SK-N-SH (cell line): ENCODE measurements around the gene C3orf20. TPM values are rescaled to one million over a fixed set of nuclear protein-coding genes. Genes with fewer than 3 reads are reported as not detected.
A peak's percentile ranks its signal among the peaks of the same experiment; 100 is the strongest.

Experiments used
- CTCF ChIA-PET: fragments of 300-600, 350-600 bp; formaldehyde crosslinking; extraction: SDS; loops from one replicate; lab custom pipeline; 2021; lab: Yijun Ruan, JAX
- POLR2A ChIA-PET: fragments of 350-600 bp; sonication (Branson Sonifier 250); formaldehyde crosslinking; extraction: SDS; loops from one replicate; lab custom pipeline; 2020; ENCODE audit warnings: antibody characterized with exemption, inconsistent platforms; lab: Yijun Ruan, JAX
- DNase-seq: peaks from one replicate; pipeline ENCODE4 v3.0.0; 2012
- H2AFZ ChIP-seq: fragments of 200-600 bp; sonication (generic); 2 replicates; pipeline ENCODE4 v1.8.1; 2016; ENCODE audit warnings: antibody characterized with exemption, mild to moderate bottlenecking, low read depth
- H3F3A ChIP-seq: fragments of 200-600 bp; sonication (generic); replicated peaks from 2 replicates; pipeline ENCODE3; 2016; ENCODE audit warnings: antibody characterized with exemption, mild to moderate bottlenecking; ENCODE audit not compliant: insufficient read depth
- H3K27ac ChIP-seq, 2 experiments: fragments of 200-500 bp in 1 of 2; fragments of 200-600 bp in 1 of 2; sonication (Bioruptor generic) in 1 of 2; sonication (generic), shearing (Covaris generic) in 1 of 2; 2 replicates each; pipeline versions ENCODE4 v1.5.1 to v1.6.1; 2014 to 2016; ENCODE audit warnings: low read depth in 2 of 2, inconsistent platforms in 1 of 2, low read length in 1 of 2, mild to moderate bottlenecking in 1 of 2, mixed read lengths in 1 of 2
- H3K27me3 ChIP-seq: fragments of 200-600 bp; sonication (generic), shearing (Covaris generic); 2 replicates; pipeline ENCODE4 v1.6.1; 2016; ENCODE audit warnings: mixed run types; ENCODE audit not compliant: insufficient read depth
- H3K36me3 ChIP-seq, 2 experiments: fragments of 200-500 bp in 1 of 2; fragments of 200-600 bp in 1 of 2; sonication (Bioruptor generic) in 1 of 2; sonication (generic) in 1 of 2; replicated peaks in 1 of 2; 2 replicates each; pipeline versions ENCODE3 to v1.5.1; 2014 to 2016; ENCODE audit warnings: low read length in 1 of 2, mild to moderate bottlenecking in 1 of 2; ENCODE audit not compliant: insufficient read depth in 2 of 2, control insufficient read depth in 1 of 2
- H3K4me1 ChIP-seq, 2 experiments: fragments of 200-500 bp in 1 of 2; fragments of 200-600 bp in 1 of 2; sonication (Bioruptor generic) in 1 of 2; sonication (generic), shearing (Covaris generic) in 1 of 2; 2 replicates each; pipeline versions ENCODE4 v1.5.1 to v1.6.1; 2014 to 2016; ENCODE audit warnings: low read depth in 1 of 2, low read length in 1 of 2, mixed run types in 1 of 2; ENCODE audit not compliant: insufficient read depth in 2 of 2, control insufficient read depth in 1 of 2
- H3K4me2 ChIP-seq: fragments of 200-600 bp; sonication (generic), shearing (Covaris generic); 2 replicates; pipeline ENCODE4 v1.6.1; 2017; ENCODE audit warnings: mixed run types
- H3K4me3 ChIP-seq, 2 experiments: fragments of 200-500 bp in 1 of 2; fragments of 200-600 bp in 1 of 2; sonication (Bioruptor generic) in 1 of 2; sonication (generic), shearing (Covaris generic) in 1 of 2; 2 replicates each; pipeline versions ENCODE4 v1.5.1 to v1.8.1; 2014 to 2016; ENCODE audit warnings: low read depth in 2 of 2, inconsistent platforms in 1 of 2, low read length in 1 of 2, mild to moderate bottlenecking in 1 of 2, mixed read lengths in 1 of 2, moderate library complexity in 1 of 2
- H3K79me2 ChIP-seq: fragments of 200-600 bp; sonication (generic); 2 replicates; pipeline ENCODE4 v1.8.1; 2017; ENCODE audit warnings: mild to moderate bottlenecking; ENCODE audit not compliant: insufficient read depth
- H3K9ac ChIP-seq: fragments of 200-600 bp; sonication (generic); 2 replicates; pipeline ENCODE4 v1.6.1; 2017; ENCODE audit warnings: mixed run types
- H3K9me2 ChIP-seq: fragments of 200-600 bp; sonication (generic); 2 replicates; pipeline ENCODE4 v1.6.1; 2017; ENCODE audit warnings: mixed run types
- H3K9me3 ChIP-seq: fragments of 200-600 bp; sonication (generic); 2 replicates; pipeline ENCODE4 v1.6.1; 2017; ENCODE audit warnings: mixed run types, mild to moderate bottlenecking, moderate library complexity
- H4K20me1 ChIP-seq: fragments of 200-600 bp; sonication (generic); 2 replicates; pipeline ENCODE4 v1.6.1; 2017; ENCODE audit warnings: mild to moderate bottlenecking, mixed run types; ENCODE audit not compliant: insufficient read depth
- CHD2 ChIP-seq: fragments of 150-350 bp; IDR thresholded peaks from 2 replicates; pipeline ENCODE4 v1.6.1; 2018; ENCODE audit warnings: low read length; ENCODE audit not compliant: partially characterized antibody
- ELF1 ChIP-seq: IDR thresholded peaks from 2 replicates; pipeline ENCODE4 v1.4.0; 2012
- EP300 ChIP-seq, 2 experiments: IDR thresholded peaks; 2 replicates each; pipeline versions ENCODE4 v1.4.0 to v1.6.1; 2012; ENCODE audit warnings: borderline replicate concordance in 1 of 2, low read depth in 1 of 2, low read length in 1 of 2
- FOXM1 ChIP-seq: IDR thresholded peaks from 2 replicates; pipeline ENCODE4 v1.4.0; 2012; ENCODE audit warnings: low read depth, mild to moderate bottlenecking
- GABPA ChIP-seq: IDR thresholded peaks from 2 replicates; pipeline ENCODE4 v1.4.0; 2012; ENCODE audit warnings: low read depth, mild to moderate bottlenecking
- JUND ChIP-seq: IDR thresholded peaks from 2 replicates; pipeline ENCODE4 v1.4.0; 2012
- MAX ChIP-seq: IDR thresholded peaks from 2 replicates; pipeline ENCODE4 v1.4.0; 2012; ENCODE audit warnings: low read depth
- RAD21 ChIP-seq: IDR thresholded peaks from 2 replicates; pipeline ENCODE4 v1.6.1; 2012; ENCODE audit warnings: mild to moderate bottlenecking, low read length
- RFX5 ChIP-seq: IDR thresholded peaks from 2 replicates; pipeline ENCODE4 v1.6.1; 2012; ENCODE audit warnings: mild to moderate bottlenecking, improper control_type of control experiment, low read length
- RXRA ChIP-seq: IDR thresholded peaks from 2 replicates; pipeline ENCODE4 v1.4.0; 2012; ENCODE audit warnings: low read depth, mild to moderate bottlenecking, borderline replicate concordance
- SIN3A ChIP-seq: IDR thresholded peaks from 2 replicates; pipeline ENCODE4 v1.6.1; 2012; ENCODE audit warnings: low read depth, mild to moderate bottlenecking, low read length, moderate library complexity, borderline replicate concordance
- SMC3 ChIP-seq: IDR thresholded peaks from 2 replicates; pipeline ENCODE4 v1.6.1; 2012; ENCODE audit warnings: low read depth, low read length, improper control_type of control experiment
- TCF12 ChIP-seq: IDR thresholded peaks from 2 replicates; pipeline ENCODE4 v1.4.0; 2012
- TEAD4 ChIP-seq: IDR thresholded peaks from 2 replicates; pipeline ENCODE4 v1.4.0; 2012; ENCODE audit warnings: mild to moderate bottlenecking, borderline replicate concordance; ENCODE audit not compliant: insufficient read depth
- ZBTB33 ChIP-seq: IDR thresholded peaks from 2 replicates; pipeline ENCODE4 v1.4.0; 2012; ENCODE audit warnings: low read depth, borderline replicate concordance
- WGBS: methylation state at CpG from one replicate; pipeline ENCODE4 v1.1.6; 2017; ENCODE audit warnings: low lambda C conversion rate; 5-methylcytosine and 5-hydroxymethylcytosine counted together
- polyA plus RNA-seq, 3 experiments: library from polyadenylated mRNA; depleted of rRNA; stranded (reverse); fragments of >200 nt; gene quantifications; 2 replicates each; pipeline ENCODE4 v1.2.3, GENCODE V29; 2012
- TF ChIP-seq, protein P1 (sequence below): fragments of 150-350 bp; IDR thresholded peaks from 2 replicates; pipeline ENCODE4 v1.6.1; 2017; ENCODE audit warnings: antibody characterized with exemption, low read length, low read depth, borderline replicate concordance
- TF ChIP-seq, protein P2 (sequence below): IDR thresholded peaks from 2 replicates; pipeline ENCODE4 v1.4.0; 2012; ENCODE audit warnings: low read depth, borderline replicate concordance
- TF ChIP-seq, protein P3 (sequence below): IDR thresholded peaks from 2 replicates; pipeline ENCODE4 v1.6.1; 2012; ENCODE audit warnings: mild to moderate bottlenecking, low read depth, low read length, moderate library complexity

C3orf20 gene
- polyA plus RNA-seq, 1 of the 3 experiments (the other 2 are of a cell fraction) = not detected

DNA sequence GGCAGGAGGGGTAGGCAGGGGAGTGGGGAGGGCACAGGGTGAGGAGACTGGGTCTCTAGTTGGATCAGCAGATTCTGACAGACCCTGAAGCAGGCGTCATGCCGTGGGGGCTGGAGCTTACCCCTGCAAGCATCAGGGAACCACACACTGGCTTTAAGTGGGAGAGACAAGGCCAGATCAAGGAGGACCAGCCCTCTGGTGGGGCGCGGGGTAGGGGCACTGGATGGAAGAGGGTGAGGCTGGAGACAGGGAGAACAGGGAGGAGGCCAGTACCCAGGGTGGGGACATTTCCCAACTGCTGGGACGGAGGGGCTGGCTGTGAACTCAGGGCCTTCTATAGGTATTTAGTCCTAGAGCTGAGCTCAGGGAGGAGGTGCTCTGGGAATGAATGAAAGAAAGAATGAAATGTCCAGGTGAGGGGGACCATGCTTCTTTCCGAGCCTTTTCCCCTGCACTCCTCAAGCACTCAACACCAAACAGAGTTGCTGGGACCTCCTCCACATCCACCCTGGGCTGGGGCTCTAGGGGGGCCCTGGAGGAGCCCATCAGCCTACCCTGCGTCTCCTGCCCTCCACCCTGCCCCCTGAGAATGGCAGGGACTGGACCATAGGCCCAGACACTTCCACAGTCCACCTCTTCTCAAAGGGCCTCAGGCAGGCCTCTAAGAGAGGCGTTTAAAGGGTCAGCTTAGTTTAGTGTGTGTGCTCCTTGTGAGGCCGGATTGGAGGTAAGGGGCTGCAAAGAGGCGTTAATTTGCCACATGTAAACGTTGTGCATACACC lies 94.8 kb downstream of the C3orf20 start:
- ChIA-PET CTCF (interaction anchor here (0.8 to 3.9 kb wide), 3 partner anchors 11 to 151 kb away, joined by 4 to 19 read pairs (median 6); no protein-coding TSS in a partner anchor), POLR2A (no interaction called here)
- no peaks in the 10 kb centered on the region for H3K36me3 ChIP-seq
- H3K9me2 ChIP-seq = no peaks in the 10 kb centered on the region
- no peaks in the 10 kb centered on the region for H4K20me1 ChIP-seq
- H3K4me1 ChIP-seq = peaks cover 0 to 6% of the 10 kb centered on the region in 2 experiments; a peak in 1 of 4 replicates
- 45% methylated on average over 11 of the region's 11 CpGs for WGBS
- H3K4me2 ChIP-seq = no peak overlapping the region
- H3F3A ChIP-seq = no peaks in the 10 kb centered on the region
- H3K27ac ChIP-seq = no peak overlapping the region
- no peak for TF ChIP-seq RFX5
- TF ChIP-seq RXRA = no peak
- no peak for TF ChIP-seq SMC3
- no peak for TF ChIP-seq TCF12
- TF ChIP-seq, protein P1, sequence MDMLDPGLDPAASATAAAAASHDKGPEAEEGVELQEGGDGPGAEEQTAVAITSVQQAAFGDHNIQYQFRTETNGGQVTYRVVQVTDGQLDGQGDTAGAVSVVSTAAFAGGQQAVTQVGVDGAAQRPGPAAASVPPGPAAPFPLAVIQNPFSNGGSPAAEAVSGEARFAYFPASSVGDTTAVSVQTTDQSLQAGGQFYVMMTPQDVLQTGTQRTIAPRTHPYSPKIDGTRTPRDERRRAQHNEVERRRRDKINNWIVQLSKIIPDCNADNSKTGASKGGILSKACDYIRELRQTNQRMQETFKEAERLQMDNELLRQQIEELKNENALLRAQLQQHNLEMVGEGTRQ = no peak
- TF ChIP-seq CHD2 = no peak
- no peak for TF ChIP-seq MAX
- no peak for TF ChIP-seq JUND
- TF ChIP-seq TEAD4 = no peak
- no peak for TF ChIP-seq GABPA
- TF ChIP-seq ELF1 = no peak
- TF ChIP-seq, protein P2, sequence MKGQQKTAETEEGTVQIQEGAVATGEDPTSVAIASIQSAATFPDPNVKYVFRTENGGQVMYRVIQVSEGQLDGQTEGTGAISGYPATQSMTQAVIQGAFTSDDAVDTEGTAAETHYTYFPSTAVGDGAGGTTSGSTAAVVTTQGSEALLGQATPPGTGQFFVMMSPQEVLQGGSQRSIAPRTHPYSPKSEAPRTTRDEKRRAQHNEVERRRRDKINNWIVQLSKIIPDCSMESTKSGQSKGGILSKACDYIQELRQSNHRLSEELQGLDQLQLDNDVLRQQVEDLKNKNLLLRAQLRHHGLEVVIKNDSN = no peak
- no peak for TF ChIP-seq ZBTB33
- H3K79me2 ChIP-seq = no peaks in the 10 kb centered on the region
- H3K4me3 ChIP-seq = no peak overlapping the region
- no peaks in the 10 kb centered on the region for H3K9me3 ChIP-seq
- H3K9ac ChIP-seq = no peak overlapping the region
- no peak overlapping the region for H2AFZ ChIP-seq
- no peaks in the 10 kb centered on the region for H3K27me3 ChIP-seq
- DNase-seq = peak; percentile 11

DNA sequence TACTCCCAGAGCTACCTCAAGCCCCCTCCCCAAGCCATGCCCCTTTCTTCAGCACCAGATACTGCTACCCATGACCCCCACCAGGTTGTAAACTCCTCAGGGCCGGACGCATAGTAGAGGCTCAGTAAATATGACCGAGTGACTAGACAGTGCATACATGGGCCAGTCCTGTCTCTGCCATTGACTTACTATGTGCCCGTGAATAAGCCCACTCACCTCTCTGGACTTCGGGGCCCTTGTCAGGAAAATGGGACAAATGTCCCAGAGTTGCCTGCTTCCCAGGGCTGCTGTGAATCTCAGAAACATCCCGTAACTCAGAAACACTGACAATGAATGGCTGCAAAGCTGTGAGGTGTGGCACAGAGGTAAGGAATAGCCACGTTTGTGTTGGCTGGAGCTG lies 95.7 kb downstream of the C3orf20 start:
- DNase-seq = peak; percentile 12
- Histone ChIP-seq H2AFZ (no peak overlapping the region), H4K20me1 (no peaks in the 10 kb centered on the region), H3K79me2 (no peaks in the 10 kb centered on the region), H3K4me3 (no peak overlapping the region), H3K9ac (no peak overlapping the region), H3K4me2 (no peak overlapping the region), H3K36me3 (no peaks in the 10 kb centered on the region), H3K27me3 (no peaks in the 10 kb centered on the region), H3K27ac (no peak overlapping the region), H3F3A (no peaks in the 10 kb centered on the region), H3K9me3 (no peaks in the 10 kb centered on the region), H3K9me2 (no peaks in the 10 kb centered on the region), H3K4me1 (peaks cover 0 to 6% of the 10 kb centered on the region in 2 experiments; a peak in 1 of 4 replicates)
- ChIA-PET POLR2A (interaction anchor here (0.6 kb wide), 1 partner anchor 295 kb away, joined by 3 read pairs; the partner anchor contains the start of gene MRPS25), CTCF (interaction anchor here (3.9 kb wide), 1 partner anchor 10 kb away, joined by 19 read pairs; no protein-coding TSS in a partner anchor)
- TF ChIP-seq FOXM1 (no peak), GABPA (no peak), SIN3A (no peak), RAD21 (no peak), EP300 (IDR thresholded peaks at IDR 0.05; ENCODE audit: borderline replicate concordance in 1 of 2, low read depth in 1 of 2, low read length in 1 of 2) (no peak), SMC3 (no peak), TCF12 (no peak)
- TF ChIP-seq, protein P2 = no peak
- TF ChIP-seq, protein P3, sequence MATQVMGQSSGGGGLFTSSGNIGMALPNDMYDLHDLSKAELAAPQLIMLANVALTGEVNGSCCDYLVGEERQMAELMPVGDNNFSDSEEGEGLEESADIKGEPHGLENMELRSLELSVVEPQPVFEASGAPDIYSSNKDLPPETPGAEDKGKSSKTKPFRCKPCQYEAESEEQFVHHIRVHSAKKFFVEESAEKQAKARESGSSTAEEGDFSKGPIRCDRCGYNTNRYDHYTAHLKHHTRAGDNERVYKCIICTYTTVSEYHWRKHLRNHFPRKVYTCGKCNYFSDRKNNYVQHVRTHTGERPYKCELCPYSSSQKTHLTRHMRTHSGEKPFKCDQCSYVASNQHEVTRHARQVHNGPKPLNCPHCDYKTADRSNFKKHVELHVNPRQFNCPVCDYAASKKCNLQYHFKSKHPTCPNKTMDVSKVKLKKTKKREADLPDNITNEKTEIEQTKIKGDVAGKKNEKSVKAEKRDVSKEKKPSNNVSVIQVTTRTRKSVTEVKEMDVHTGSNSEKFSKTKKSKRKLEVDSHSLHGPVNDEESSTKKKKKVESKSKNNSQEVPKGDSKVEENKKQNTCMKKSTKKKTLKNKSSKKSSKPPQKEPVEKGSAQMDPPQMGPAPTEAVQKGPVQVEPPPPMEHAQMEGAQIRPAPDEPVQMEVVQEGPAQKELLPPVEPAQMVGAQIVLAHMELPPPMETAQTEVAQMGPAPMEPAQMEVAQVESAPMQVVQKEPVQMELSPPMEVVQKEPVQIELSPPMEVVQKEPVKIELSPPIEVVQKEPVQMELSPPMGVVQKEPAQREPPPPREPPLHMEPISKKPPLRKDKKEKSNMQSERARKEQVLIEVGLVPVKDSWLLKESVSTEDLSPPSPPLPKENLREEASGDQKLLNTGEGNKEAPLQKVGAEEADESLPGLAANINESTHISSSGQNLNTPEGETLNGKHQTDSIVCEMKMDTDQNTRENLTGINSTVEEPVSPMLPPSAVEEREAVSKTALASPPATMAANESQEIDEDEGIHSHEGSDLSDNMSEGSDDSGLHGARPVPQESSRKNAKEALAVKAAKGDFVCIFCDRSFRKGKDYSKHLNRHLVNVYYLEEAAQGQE = no peak
- 45% methylated on average over 6 of the region's 7 CpGs for WGBS
